ENCODE data around the gene COQ5.

DNA sequence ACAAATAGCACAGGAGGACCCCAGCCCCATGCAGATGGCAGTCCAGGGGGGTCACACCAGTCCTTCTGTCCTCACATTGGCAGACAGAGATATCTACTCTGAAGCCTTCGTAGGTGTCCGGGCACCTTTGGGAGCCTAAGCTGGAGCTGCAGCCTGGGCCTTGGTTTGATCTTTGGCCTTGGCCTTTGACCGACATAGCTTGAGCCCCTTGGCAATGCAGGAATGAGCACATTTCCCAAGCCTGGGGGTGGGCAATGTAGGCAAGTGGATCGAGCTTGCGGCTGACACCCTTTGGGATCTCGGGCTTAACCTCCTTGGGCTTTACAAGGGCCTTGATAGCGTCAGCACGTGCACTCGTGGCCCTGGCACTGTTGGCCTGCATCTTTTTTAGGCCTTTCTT, 6.4 kb downstream of the COQ5 start:
- TF ChIP-seq, protein P1, sequence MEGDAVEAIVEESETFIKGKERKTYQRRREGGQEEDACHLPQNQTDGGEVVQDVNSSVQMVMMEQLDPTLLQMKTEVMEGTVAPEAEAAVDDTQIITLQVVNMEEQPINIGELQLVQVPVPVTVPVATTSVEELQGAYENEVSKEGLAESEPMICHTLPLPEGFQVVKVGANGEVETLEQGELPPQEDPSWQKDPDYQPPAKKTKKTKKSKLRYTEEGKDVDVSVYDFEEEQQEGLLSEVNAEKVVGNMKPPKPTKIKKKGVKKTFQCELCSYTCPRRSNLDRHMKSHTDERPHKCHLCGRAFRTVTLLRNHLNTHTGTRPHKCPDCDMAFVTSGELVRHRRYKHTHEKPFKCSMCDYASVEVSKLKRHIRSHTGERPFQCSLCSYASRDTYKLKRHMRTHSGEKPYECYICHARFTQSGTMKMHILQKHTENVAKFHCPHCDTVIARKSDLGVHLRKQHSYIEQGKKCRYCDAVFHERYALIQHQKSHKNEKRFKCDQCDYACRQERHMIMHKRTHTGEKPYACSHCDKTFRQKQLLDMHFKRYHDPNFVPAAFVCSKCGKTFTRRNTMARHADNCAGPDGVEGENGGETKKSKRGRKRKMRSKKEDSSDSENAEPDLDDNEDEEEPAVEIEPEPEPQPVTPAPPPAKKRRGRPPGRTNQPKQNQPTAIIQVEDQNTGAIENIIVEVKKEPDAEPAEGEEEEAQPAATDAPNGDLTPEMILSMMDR (IDR thresholded peaks at IDR 0.05; ENCODE audit: poor library complexity, severe bottlenecking), result no peak
- no peak for TF ChIP-seq EP300 (conservative IDR thresholded peaks at IDR 0.05; ENCODE audit: poor library complexity, severe bottlenecking)
- no peak for TF ChIP-seq POLR2AphosphoS5 (IDR thresholded peaks at IDR 0.05)
- TF ChIP-seq SMC3 (conservative IDR thresholded peaks at IDR 0.05; ENCODE audit: poor library complexity), result no peak
- no peak for TF ChIP-seq EZH2 (IDR thresholded peaks at IDR 0.05; ENCODE audit: borderline replicate concordance, insufficient read depth, low read length, poor library complexity, severe bottlenecking)
- TF ChIP-seq TAF1 (IDR thresholded peaks at IDR 0.05; ENCODE audit: low read depth), result no peak
- TF ChIP-seq, protein P2, sequence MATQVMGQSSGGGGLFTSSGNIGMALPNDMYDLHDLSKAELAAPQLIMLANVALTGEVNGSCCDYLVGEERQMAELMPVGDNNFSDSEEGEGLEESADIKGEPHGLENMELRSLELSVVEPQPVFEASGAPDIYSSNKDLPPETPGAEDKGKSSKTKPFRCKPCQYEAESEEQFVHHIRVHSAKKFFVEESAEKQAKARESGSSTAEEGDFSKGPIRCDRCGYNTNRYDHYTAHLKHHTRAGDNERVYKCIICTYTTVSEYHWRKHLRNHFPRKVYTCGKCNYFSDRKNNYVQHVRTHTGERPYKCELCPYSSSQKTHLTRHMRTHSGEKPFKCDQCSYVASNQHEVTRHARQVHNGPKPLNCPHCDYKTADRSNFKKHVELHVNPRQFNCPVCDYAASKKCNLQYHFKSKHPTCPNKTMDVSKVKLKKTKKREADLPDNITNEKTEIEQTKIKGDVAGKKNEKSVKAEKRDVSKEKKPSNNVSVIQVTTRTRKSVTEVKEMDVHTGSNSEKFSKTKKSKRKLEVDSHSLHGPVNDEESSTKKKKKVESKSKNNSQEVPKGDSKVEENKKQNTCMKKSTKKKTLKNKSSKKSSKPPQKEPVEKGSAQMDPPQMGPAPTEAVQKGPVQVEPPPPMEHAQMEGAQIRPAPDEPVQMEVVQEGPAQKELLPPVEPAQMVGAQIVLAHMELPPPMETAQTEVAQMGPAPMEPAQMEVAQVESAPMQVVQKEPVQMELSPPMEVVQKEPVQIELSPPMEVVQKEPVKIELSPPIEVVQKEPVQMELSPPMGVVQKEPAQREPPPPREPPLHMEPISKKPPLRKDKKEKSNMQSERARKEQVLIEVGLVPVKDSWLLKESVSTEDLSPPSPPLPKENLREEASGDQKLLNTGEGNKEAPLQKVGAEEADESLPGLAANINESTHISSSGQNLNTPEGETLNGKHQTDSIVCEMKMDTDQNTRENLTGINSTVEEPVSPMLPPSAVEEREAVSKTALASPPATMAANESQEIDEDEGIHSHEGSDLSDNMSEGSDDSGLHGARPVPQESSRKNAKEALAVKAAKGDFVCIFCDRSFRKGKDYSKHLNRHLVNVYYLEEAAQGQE (IDR thresholded peaks at IDR 0.05; ENCODE audit: borderline replicate concordance), result no peak

Measured in neural cell (in vitro differentiated cells).